GM12878 (cell line): Measurements from ENCODE around the gene SCYL1.

Experiments
- NBN ChIP-seq: fragments of 450-650 bp; IDR thresholded peaks from 2 replicates; pipeline ENCODE4 v1.6.1; 2016
- POLR2A ChIP-seq: IDR thresholded peaks from 2 replicates; pipeline ENCODE4 v1.6.1; 2011; ENCODE audit warnings: low read depth, mild to moderate bottlenecking, low read length
- POLR2AphosphoS5 ChIP-seq: IDR thresholded peaks from 2 replicates; pipeline ENCODE4 v1.6.1; 2011; ENCODE audit warnings: mild to moderate bottlenecking, low read length, inconsistent platforms
- ZNF274 ChIP-seq: IDR thresholded peaks from one replicate; pipeline ENCODE4 v1.8.0; 2011; ENCODE audit not compliant: insufficient read length, insufficient read depth

DNA sequence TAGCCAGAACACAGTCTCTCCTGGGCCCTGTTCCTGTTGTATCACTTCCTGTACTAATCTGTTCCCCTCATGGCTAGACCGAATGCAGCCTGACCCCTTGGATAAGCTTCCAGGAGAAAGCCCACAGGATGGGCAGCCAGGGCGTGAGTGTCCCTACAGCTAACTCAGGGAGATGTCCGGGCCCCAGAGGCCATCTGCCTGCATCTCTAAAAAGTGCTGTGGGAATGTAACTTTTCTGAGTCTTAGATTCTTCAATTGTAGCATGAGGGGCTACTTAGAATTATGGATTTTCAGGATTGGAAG, 33.8 kb upstream of the SCYL1 start:
- TF ChIP-seq POLR2A: no peak
- no peak for TF ChIP-seq ZNF274
- TF ChIP-seq POLR2AphosphoS5: no peak
- no peak for TF ChIP-seq NBN
